Aorta (tissue), 5 donors: ENCODE results near the gene EML1. TPM values are rescaled to one million over a fixed set of nuclear protein-coding genes. Genes with fewer than 3 reads are reported as not detected.
A peak's percentile ranks its signal among the peaks of the same experiment; 100 is the strongest.

ENCODE experiments used
- ATAC-seq: fragments of 200-7000 bp; cut with Tn5 transposase; one replicate; pipeline ENCODE4 v1.9.1; 2022; ENCODE audit warnings: moderate library complexity; ENCODE audit not compliant: low FRiP score
- DNase-seq, 2 donors: peaks; one replicate each; pipeline ENCODE4 v3.0.0-alpha.2; 2020
- H3K27ac ChIP-seq, 2 donors: one replicate each; pipeline ENCODE4 v1.5.1; 2013; ENCODE audit warnings: low read length in 2 of 2, mild to moderate bottlenecking in 2 of 2, moderate library complexity in 2 of 2, control low read depth in 1 of 2, inconsistent platforms in 1 of 2, low read depth in 1 of 2
- H3K27me3 ChIP-seq, 2 donors: one replicate each; pipeline ENCODE4 v1.6.1; 2013; ENCODE audit warnings: control low read depth in 1 of 2, low read length in 1 of 2, mild to moderate bottlenecking in 1 of 2, moderate library complexity in 1 of 2; ENCODE audit not compliant: insufficient read depth in 2 of 2, control insufficient read depth in 1 of 2
- H3K36me3 ChIP-seq, 2 donors: one replicate each; pipeline ENCODE4 v1.6.1; 2013; ENCODE audit warnings: control low read depth in 1 of 2, low read length in 1 of 2, mild to moderate bottlenecking in 1 of 2; ENCODE audit not compliant: insufficient read depth in 2 of 2, control insufficient read depth in 1 of 2
- H3K4me1 ChIP-seq, 2 donors: one replicate each; pipeline ENCODE4 v1.6.1; 2013; ENCODE audit warnings: low read length in 2 of 2, control low read depth in 1 of 2, mild to moderate bottlenecking in 1 of 2, moderate library complexity in 1 of 2; ENCODE audit not compliant: insufficient read depth in 2 of 2, control insufficient read depth in 1 of 2
- H3K4me3 ChIP-seq, 2 donors: one replicate each; pipeline ENCODE4 v1.5.1; 2013; ENCODE audit warnings: low read length in 2 of 2, control low read depth in 1 of 2, mild to moderate bottlenecking in 1 of 2
- H3K9me3 ChIP-seq: one replicate; pipeline ENCODE4 v1.6.1; 2013; ENCODE audit warnings: mild to moderate bottlenecking, low read length; ENCODE audit not compliant: control insufficient read depth
- WGBS, 2 donors: extraction: QIAGEN DNeasy Blood & Tissue Kit; methylation state at CpG; one replicate each; pipeline ENCODE4 v1.1.7; 2013; 5-methylcytosine and 5-hydroxymethylcytosine counted together
- intact Hi-C, 2 donors: fragments of 100-400 bp; cut with DNase I; formaldehyde crosslinking; loops; one replicate each; pipeline versions ENCODE4 v1.14.2 to v1.15.0; 2022
- polyA plus RNA-seq, 2 donors: library from polyadenylated mRNA; stranded (reverse); fragments of 200-250 nt; gene quantifications; one replicate each; pipeline ENCODE4 v1.2.3, GENCODE V29; 2013
- total RNA-seq, 2 donors: library from RNA; stranded (reverse); fragmentation: NEBNext Ultra II Directional; extraction: Animal tissue kit (Norgen Biotek cat#: 25700); gene quantifications; one replicate each; pipeline ENCODE4 v1.2.1, GENCODE V29; 2021
- donor health status: healthy with polysubstance abuse.
- donor health status: Bipolar disorder and iron deficiency.
- donor health status: DM: no; HTN: no; CAD: no.
- donor health status: DM: no; HTN: no; CAD: no.
- donor health status: DM: yes; HTN: yes; CAD: no.

EML1 gene
- total and polyA plus RNA-seq, 4 donors = 4.8 to 62.0 (median 36.6) TPM

GRCh38 chr14:99749763-99750715, 43.2 kb upstream of the EML1 start:
- Histone ChIP-seq H3K27ac (no peak overlapping the region), H3K4me3 (no peak overlapping the region), H3K27me3 (no peaks in the 10 kb centered on the region), H3K36me3 (no peaks in the 10 kb centered on the region), H3K9me3 (no peaks in the 10 kb centered on the region), H3K4me1 (peaks cover 0 to 3% of the 10 kb centered on the region in 2 donors)
- WGBS, 2 donors = 29 to 34% methylated on average over 23 of the region's 23 CpGs
- intact Hi-C loops = no loop called here
- DNase-seq = peak in 1 of 2 donors; percentile 78
- ATAC-seq = peak; percentile 13

GRCh38 chr14:99750746-99751450, 42.3 kb upstream of the EML1 start:
- Histone ChIP-seq H3K4me3 (no peak overlapping the region), H3K9me3 (no peaks in the 10 kb centered on the region), H3K27me3 (no peaks in the 10 kb centered on the region), H3K4me1 (peaks cover 0 to 3% of the 10 kb centered on the region in 2 donors), H3K36me3 (no peaks in the 10 kb centered on the region), H3K27ac (no peak overlapping the region)
- intact Hi-C loops = no loop called here
- WGBS, 2 donors = 96 to 97% methylated on average over 11 of the region's 11 CpGs
- no peak for ATAC-seq
- no peak for DNase-seq

GRCh38 chr14:99751539-99752485, 41.4 kb upstream of the EML1 start:
- no peak overlapping the region for H3K4me3 ChIP-seq
- DNase-seq (peak; percentile 35 to 74), ATAC-seq (no peak)
- intact Hi-C loops = no loop called here
- WGBS, 2 donors = 79 to 81% methylated on average over 25 of the region's 25 CpGs
- H3K4me1 ChIP-seq = peaks cover 0 to 3% of the 10 kb centered on the region in 2 donors
- H3K27ac ChIP-seq = peak overlapping the region in 1 of 2 donors; percentile 33
- no peaks in the 10 kb centered on the region for H3K36me3 ChIP-seq
- no peaks in the 10 kb centered on the region for H3K9me3 ChIP-seq
- H3K27me3 ChIP-seq = no peaks in the 10 kb centered on the region

- WGBS, 2 donors = 46 to 51% methylated on average over 9 of the region's 9 CpGs
- intact Hi-C loops = no loop called here
Measured at GRCh38 chr14:99752486-99753121, 40.6 kb upstream of the EML1 start.

GRCh38 chr14:99753225-99754140, 39.7 kb upstream of the EML1 start:
- Histone ChIP-seq H3K4me3 (no peak overlapping the region), H3K27me3 (no peaks in the 10 kb centered on the region), H3K4me1 (peaks cover 0 to 3% of the 10 kb centered on the region in 2 donors), H3K27ac (peak overlapping the region; percentile 2 to 30), H3K9me3 (no peaks in the 10 kb centered on the region), H3K36me3 (no peaks in the 10 kb centered on the region)
- intact Hi-C loops = no loop called here
- 78 to 79% methylated on average over 13 to 16 of the region's 16 CpGs for WGBS, 2 donors
- ATAC-seq = no peak
- peak; percentile 40 to 63 for DNase-seq

More at GRCh38 chr14:99752486-99753121, 40.6 kb upstream of the EML1 start:
- Histone ChIP-seq H3K36me3 (no peaks in the 10 kb centered on the region), H3K4me3 (no peak overlapping the region), H3K4me1 (peaks cover 0 to 3% of the 10 kb centered on the region in 2 donors), H3K27ac (peak overlapping the region in 1 of 2 donors; percentile 33), H3K27me3 (no peaks in the 10 kb centered on the region), H3K9me3 (no peaks in the 10 kb centered on the region)
- ATAC-seq (no peak), DNase-seq (peak; percentile 47 to 73)

GRCh38 chr14:99754141-99755067, 38.8 kb upstream of the EML1 start:
- DNase-seq (peak; percentile 63 to 80), ATAC-seq (no peak)
- intact Hi-C loops = loop anchor here in 1 of 2 donors (5.0 kb wide), 1 partner anchor 38 kb away; the partner anchor contains the start of gene EML1
- Histone ChIP-seq H3K27ac (peak overlapping the region; percentile 30 to 38), H3K4me1 (peaks cover 0 to 3% of the 10 kb centered on the region in 2 donors), H3K36me3 (no peaks in the 10 kb centered on the region), H3K27me3 (no peaks in the 10 kb centered on the region), H3K4me3 (no peak overlapping the region), H3K9me3 (no peaks in the 10 kb centered on the region)
- WGBS, 2 donors = 20 to 26% methylated on average over 24 of the region's 24 CpGs
